NOMO-1 treated with DMSO at 0.1 percent for 48 hours (cell line): Measurements from ENCODE around the gene PRSS12.
"Not testable (repeated sequence)": the region's sequence is repeated elsewhere in the genome, so short reads cannot be mapped to it uniquely, and the experiment has no call there.

Source experiments
- DNase-seq: peaks from one replicate; lab custom pipeline; 2025; ENCODE audit not compliant: unreplicated experiment; lab: John Stamatoyannopoulos, UW

Gene PRSS12

DNA sequence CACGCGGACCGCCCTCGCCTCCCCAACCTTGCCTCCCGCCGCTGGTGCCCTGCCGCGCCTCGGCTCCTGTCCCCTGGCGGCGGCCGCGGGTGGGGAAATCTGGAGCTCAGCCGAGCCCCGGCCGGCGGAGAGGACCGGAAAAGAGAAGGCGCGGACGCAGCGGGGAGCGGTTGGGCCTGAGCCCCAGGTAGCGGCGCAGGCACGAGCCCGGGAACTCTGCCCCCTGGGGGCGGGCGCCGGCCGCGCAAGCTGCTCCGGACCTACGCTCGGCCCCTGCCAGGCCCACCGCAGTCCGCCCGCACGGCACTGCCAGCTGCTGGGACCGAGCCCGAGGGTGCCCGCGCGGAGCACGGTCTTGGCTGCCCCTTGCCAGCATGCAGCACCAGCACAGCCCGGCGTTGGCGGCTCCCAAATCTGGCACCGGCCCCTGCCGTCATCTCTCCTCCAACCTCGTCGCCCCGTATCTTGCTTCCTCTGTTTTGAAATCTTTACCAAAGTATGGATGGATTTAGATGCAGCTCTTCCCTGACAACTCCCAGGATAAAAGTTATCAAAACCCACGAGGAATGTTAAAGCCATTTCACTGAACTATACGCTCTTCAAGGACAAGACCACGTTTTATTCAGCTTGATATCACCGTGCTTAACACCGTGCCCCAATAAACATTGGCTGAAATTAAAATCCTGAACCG, at the start of gene PRSS12:
TSS of gene PRSS12 (minus strand) at position 161 of the 691 bp plus-strand sequence. CDS start 283 bp downstream, outside the sequence.
- DNase-seq: peak; percentile 79

DNA sequence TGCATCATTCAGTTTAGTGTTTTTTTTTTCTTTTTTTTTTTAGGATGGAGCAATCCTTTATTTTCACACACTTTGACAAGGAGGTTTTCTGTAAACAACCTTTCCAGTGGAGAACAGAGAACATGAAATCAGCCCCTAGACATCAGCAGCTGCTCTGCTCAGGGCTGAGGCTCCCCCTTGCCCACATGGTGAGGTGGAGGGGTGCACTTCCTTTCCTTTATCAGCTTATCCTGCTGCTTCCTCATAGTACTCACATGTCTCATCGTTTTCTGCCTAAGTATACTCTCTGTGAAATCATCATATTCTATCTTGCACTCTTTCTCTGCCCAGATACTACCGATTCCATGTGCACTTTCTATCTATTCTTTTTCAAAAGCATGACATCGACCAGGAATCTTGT, 47.6 kb upstream of the PRSS12 start:
- peak; percentile 30 for DNase-seq

GRCh38 chr4:118399883-118400282, 47.1 kb upstream of the PRSS12 start:
- not testable (repeated sequence) for DNase-seq

DNA sequence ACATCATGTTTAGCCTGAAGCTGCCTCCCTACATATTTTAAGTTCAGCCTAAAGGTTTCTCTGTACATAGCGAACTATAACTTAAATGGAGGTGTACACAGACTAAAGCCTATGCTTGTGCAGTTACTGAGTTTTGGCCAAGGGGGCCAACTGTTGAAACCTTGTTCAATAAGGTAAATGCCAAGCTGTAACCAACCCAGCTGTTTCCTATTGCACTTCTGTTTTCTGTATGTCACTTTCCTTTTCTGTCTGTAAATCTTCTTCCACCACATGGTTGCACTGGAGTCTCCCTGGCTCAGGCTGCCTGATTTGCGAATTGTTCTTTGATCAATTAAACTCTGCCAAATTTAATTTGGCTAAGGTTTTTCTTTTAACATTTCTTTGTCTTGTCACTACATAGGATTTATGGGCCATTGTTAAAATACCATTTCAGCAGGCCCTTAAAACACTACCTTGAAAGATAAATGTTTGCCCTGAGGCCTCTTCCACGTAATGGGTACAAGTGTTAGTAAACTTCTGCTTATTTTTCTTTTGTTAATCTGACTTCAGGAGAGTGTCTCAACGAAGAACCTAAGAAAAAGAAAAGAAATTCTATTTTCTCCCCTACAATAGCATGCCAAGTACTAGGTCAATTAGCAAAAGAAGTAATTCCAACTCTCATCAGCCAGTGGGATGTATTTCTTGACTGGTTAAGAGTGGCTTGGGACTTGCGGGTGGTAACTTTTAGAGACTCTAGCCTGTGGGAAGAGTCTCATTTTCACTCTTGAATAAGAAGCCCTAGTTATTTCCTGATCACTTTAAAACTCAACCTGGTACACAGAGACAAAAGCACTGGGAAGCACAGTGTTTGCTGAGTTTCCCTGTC, 45.7 kb upstream of the PRSS12 start:
- DNase-seq: peak; percentile 88

DNA sequence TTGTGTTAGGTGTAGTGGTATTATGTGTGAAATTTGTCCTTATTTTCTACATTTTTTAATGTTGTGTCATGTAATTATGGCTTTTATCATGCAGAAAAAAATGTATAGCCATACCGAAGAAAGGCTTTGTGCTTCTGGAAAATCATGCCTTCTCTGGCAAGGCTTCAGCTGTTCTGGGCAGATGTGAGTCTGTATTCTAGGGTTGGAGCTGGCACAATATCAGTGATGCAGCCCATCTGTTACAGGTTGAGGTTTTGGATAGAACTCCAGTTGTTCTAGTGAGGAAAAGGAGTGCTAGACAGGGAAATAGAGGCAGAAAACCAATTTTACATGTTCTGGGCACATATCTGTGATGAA, 44.8 kb upstream of the PRSS12 start:
- DNase-seq: no peak

DNA sequence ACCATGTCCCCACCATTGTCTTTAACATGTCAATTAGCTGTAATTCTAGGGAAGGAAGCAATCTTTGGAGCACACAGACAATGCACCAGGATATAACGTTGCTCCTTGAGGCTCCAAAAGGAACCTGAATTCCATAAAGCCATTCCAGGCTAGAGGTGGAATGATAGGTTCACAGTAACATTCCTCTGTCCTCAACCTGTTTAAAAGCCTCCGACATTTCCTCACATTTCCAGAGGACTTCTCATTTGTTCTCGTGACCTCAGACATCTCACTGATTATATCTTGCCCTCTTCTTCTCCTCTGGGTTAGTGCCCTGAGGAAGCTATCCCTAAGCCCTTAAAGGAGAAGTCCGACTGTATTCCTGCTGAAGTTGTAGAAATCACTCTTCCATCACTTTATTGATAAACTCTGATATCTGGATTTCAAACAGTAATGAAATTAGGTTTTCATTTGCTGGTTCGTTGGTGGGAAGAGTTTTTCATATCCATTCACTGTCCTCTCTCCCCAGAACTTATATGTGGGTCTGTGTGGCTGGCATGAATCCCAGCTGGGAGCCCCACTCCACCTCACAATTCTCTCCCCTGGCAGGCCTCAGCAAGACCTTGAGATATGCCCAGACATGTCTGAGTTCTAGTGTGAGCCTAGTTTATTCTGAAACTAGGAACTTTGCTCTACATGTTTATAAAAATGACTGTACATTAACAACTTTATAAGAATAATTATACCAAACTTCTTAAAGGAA, 44.2 kb upstream of the PRSS12 start:
- no peak for DNase-seq

GRCh38 chr4:118395057-118395644, 42.3 kb upstream of the PRSS12 start:
- DNase-seq: no peak

- DNase-seq: not testable (repeated sequence)
Observed at GRCh38 chr4:118392509-118392908, 39.7 kb upstream of the PRSS12 start.

DNA sequence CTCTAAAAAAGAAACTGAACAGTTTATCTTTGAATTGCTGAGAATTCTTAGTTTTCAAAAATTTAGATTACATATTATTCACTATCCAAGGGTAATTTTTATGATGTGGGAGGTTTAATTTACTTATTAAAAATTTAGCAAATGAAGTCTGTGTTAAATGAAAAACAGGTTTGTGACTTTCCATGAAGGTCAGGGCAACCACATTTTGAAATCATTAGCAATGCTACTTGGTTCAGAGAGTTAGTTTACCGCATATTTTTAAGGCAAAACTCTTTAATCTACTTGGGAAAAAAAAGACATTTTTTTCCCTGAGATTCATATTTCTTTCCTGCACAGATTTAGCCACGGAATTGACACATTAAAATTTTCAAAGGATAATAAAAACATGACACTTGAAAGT, 37.3 kb upstream of the PRSS12 start:
- DNase-seq: no peak

GRCh38 chr4:118389721-118390120, 36.9 kb upstream of the PRSS12 start:
- no peak for DNase-seq

DNA sequence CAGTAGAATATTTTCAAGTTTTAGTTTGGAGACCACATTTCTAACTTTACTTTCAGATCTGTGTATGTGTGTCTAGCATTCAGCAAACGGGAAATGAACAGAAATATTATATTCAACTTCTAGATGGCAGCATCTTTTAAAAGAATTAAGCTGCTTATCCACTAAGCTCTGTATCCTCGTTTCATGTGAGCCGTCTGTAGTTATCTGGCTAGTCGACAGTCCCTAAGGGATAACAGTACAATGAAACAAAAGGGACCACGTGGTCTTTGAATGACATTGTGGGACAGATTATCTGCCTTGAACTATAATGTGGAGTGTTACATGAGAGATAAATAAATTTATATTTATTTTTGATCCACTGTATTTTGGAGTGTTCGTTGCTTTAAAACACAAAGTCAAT, 35.8 kb upstream of the PRSS12 start:
- DNase-seq: no peak

DNA sequence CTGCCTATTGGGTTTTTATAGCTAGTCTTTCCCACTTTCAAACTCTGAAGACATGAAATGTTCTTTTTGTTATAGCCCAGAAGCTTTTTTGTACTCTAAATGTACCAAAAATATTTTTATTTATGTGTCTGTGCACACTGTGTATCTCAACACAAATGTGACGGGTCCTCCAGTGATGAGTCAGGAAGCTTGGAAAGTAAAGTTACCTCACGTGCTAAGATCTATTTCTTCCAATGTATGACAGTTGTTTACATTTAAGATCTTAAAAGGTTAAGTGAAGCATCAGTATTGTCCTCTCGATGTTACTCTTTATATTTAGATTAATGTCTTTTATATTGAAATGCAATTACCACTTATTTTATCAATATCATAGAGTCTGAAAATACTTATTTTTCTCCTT, 29.1 kb upstream of the PRSS12 start:
- no peak for DNase-seq

- DNase-seq: no peak
Observed at GRCh38 chr4:118373614-118374255, 20.9 kb upstream of the PRSS12 start.

DNA sequence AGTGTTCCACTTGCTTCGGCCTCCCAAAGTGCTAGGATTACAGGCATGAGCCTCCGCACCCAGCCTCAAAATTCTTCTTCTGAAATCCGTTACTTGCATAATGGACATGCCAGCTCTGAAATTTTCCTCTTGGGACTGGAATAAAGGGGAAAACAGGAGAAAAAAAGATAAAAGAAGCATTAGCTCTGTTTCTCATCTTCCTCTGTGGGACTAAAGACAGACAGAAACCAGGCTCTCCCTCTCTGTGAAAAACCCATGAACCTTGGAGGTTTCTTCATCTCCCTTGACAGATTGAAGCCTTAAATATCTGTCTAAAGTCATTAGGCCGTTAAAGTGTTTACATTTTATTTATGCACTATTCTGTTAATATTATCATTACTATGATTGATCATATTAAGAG, 19.4 kb upstream of the PRSS12 start:
- no peak for DNase-seq

GRCh38 chr4:118369231-118369630, 16.4 kb upstream of the PRSS12 start:
- DNase-seq: no peak

DNA sequence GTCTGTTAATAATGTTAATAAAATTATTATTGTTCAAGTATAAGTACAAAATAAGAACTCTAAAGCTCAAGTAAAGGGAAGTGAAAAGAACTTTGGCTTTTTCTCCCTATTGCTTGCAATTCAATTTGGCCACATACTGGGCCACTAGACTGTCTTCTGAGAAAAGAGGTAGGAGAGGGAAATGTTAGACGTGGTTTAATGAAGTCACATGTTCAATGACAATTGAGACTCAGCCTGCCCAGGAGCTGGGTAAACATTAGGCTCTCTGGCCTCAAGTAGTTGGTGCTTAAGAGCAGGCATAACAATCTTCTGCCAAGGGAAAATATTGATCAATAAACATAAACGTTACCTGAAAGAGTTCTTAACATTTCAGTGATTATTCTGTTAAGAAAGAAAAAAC, 15.1 kb upstream of the PRSS12 start:
- peak; percentile 75 for DNase-seq

GRCh38 chr4:118367361-118367760, 14.6 kb upstream of the PRSS12 start:
- peak; percentile 50 for DNase-seq

DNA sequence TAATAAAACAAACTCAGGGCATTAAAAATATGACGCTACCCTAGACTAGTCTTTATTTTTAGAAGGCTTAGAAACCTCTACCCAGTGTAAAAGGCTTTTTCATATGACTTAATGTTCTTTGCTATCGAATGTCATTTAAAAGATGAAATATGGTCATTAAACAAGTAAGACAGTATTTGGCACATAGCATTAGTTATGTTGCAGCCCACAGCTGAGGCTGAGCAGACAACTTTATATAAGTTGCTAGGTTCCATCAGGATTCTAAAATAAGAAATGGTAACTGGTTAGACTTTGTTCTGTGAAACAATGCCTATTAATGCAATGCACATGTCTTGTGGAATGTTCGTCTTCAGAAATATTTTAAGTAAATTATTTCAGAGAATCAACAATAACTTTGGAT, 10.4 kb upstream of the PRSS12 start:
- DNase-seq: no peak

- no peak for DNase-seq
Observed at GRCh38 chr4:118361192-118361591, 8.4 kb upstream of the PRSS12 start.

DNA sequence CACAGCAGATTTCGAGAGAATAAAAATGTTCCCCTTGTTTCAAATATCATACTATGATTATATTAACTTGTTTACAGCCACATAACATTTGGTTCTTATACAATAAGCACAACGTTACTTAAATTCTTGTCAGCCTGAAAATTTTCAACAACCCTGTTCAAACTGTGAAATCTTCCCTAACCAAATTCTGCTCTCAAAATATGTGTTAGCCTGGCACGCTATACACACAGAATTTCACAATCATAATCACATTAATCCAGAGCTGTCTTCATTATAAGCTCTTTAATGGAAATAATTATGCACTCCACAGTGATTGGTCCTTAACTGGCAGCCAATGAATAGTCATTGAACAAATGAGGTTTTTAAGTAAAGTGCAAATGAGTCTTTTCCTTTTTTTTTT, 7.3 kb upstream of the PRSS12 start:
- no peak for DNase-seq

DNA sequence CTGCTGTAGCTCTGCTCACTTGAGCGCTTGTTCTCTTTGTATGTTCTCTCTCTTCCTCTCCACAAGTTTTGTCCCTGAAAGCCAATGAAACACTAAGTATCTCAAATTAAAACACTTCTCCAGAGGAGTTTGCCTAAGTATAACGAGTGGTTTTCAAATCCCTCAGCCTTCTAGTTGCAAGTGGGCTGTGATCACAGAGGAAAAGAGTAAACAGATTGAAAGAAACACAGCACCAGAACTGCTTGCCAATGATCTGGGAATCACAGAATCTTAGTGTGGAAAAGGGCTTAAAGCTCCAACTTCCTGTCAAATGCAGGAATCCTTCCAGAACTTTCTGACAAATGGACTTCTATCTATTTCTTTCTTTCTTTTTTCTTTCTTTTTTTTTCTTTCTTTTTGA, 4.8 kb upstream of the PRSS12 start:
- DNase-seq: no peak
